GM12892 (cell line): Measurements from ENCODE around the gene BLTP3A.

Source experiments
- DNase-seq: peaks from one replicate; pipeline ENCODE4 v3.0.0; 2011; ENCODE audit not compliant: insufficient read length
- FAIRE-seq: peaks from 2 replicates; lab custom pipeline; 2011; peaks lifted over from hg19 to GRCh38; lab: Jason Lieb, UNC
- POLR2A ChIP-seq: IDR thresholded peaks from 2 replicates; pipeline ENCODE4 v1.6.1; 2011; ENCODE audit warnings: low read depth, low read length, control low read depth
- POLR2AphosphoS5 ChIP-seq: IDR thresholded peaks from 2 replicates; pipeline ENCODE4 v1.6.1; 2011; ENCODE audit warnings: low read depth, low read length, control low read depth
- TAF1 ChIP-seq: IDR thresholded peaks from 2 replicates; pipeline ENCODE4 v1.6.1; 2011; ENCODE audit warnings: low read depth, mild to moderate bottlenecking, control low read depth, low read length, borderline replicate concordance

BLTP3A gene

DNA sequence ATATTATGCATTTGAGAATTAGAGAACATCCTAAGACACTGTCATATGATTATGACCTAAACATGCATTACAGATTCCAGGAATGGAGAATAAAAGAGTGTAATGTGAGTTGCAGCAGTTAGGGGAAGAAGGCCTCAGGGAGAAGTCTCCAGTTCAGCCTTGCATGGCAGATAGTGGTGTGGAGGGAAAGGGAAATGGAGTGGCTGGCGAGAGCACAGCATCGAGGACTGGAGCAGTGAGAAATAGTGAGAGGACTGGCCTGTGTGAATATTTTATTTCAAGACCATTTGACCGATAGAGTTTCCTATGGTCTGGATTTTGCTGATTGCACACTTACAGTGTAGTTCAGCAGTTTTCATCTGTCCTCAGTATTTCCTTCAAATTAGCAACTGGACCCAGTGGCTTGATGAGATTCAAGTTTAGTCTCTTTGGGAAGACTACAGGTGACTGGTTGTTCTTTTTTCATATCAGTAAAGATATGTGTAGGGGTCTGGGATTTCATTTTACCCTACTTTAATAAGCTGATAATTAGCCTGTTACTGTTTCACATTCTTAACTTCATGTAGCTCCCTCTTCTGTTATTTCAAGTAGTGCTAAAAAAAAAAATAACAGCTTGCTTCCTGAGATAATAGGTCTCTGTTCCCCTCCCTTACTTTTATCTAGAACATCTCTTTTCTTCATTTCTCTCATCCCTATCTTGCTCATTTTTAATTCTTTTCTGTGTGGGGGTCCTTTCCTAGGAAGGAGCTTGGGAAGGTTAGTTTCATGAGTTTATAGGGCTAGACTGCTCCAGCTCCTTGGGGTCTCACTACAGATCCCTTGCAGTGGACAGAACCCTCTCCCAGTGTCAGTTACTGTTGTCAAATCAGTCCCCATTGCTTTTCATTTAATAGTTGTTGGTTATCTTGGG lies 27.9 kb downstream of the BLTP3A start:
- FAIRE-seq, result no peak
- DNase-seq, result no peak
- TF ChIP-seq POLR2A (no peak), POLR2AphosphoS5 (no peak), TAF1 (no peak)

DNA sequence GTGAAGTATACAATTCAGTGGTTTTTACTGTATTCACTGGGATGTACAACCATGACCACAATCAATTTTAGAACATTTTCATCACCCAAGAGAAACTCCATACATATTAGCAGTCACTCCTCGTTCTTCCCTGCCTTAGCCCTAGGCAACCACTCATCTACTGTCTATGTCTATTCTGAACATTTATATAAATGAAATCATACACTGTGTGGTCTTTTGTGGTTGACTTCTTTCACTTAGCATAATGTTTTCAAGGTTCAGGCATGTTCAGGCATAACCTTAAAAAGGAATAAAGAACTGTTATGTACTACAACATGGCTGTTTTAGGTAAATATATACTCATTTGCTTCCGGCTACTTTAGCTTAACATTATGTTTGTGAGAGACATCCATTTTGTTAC lies 37.3 kb downstream of the BLTP3A start:
- FAIRE-seq (no peak), DNase-seq (no peak)
- TF ChIP-seq POLR2AphosphoS5, result no peak
- TF ChIP-seq TAF1, result no peak
- no peak for TF ChIP-seq POLR2A

DNA sequence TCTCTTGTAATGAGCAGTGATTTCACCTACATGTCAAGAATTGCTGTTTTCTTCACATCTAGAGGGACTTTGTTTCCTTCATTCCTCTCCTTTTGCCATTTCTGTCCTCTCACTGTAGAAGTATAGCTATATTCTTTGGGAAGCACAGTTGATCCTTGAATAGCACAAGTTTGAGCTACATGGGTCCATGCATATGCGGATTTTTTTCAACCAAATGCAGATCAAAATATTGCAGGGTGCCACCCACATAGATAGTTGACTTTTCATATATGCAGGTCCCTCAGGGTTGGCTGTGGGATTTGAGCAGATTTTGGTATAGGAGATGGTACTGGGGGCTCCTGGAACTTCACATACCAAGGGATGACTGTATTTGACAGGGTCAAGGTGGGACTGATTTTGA lies 41.1 kb downstream of the BLTP3A start:
- FAIRE-seq, result no peak
- TF ChIP-seq POLR2A, result no peak
- TF ChIP-seq TAF1, result no peak
- no peak for TF ChIP-seq POLR2AphosphoS5
- no peak for DNase-seq

GRCh38 chr6:34834789-34835518 lies 43.1 kb downstream of the BLTP3A start:
- FAIRE-seq, result no peak
- no peak for TF ChIP-seq POLR2AphosphoS5
- no peak for DNase-seq

DNA sequence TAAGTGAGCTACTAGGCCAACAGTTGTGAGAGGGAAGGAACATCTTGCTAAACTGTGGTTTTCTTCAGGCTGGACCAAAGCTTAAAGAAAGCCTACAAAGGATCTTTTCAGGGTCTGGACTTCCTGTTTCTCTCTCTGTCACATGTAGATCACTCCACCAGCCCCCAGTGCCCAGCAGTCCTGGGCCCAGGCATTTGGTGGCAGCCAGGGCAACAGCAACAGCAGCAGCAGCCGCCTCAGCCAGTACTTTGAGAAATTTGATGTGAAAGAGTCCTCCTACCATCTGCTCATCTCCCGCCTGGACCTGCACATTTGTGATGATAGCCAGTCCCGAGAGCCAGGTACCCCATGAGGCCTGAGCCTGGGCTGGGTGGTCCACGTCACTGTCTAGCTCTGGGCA lies 44.1 kb downstream of the BLTP3A start:
- no peak for FAIRE-seq
- DNase-seq, result no peak
- TF ChIP-seq TAF1 (no peak), POLR2A (no peak), POLR2AphosphoS5 (no peak)

DNA sequence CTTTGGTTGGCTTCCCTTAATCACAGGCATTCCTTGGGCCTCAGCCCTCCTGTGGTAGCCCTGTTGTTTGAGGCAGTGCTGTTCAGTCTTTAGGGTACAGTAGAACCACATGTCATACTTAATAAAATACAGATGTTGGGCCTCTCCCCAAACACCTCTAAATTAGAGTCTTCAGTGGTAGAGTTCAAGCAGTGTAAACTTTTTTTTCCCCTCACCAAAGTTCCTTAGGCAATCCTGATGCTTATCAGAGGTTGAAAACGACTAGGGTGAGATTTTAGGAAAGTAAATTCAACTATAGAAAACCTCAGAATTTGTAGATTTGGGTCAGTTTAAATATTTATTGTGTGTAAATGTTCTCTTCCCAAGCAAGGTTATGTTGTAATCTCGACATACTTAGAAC lies 44.6 kb downstream of the BLTP3A start:
- DNase-seq (no peak), FAIRE-seq (no peak)
- no peak for TF ChIP-seq POLR2AphosphoS5
- TF ChIP-seq TAF1, result no peak
- TF ChIP-seq POLR2A, result no peak

DNA sequence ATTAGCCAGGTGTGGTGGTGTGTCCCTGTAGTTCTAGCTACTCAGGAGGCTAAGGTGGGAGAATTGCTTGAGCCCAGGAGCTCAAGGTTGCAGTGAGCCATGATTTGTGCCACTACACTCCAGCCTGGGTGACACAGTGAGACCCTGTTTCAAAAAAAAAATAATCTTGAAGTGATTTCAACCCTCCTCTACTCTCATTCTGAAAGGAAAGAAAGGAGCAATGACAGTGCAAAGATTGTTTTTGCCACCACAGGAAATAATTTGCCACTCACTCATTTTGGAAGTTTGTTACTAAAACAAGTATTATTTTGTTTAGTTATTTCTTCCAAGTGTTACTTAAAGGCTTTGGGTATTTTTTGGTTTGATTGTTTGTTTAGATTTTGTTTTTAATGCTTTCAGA lies 45.6 kb downstream of the BLTP3A start:
- FAIRE-seq (no peak), DNase-seq (no peak)
- no peak for TF ChIP-seq TAF1
- no peak for TF ChIP-seq POLR2A
- no peak for TF ChIP-seq POLR2AphosphoS5

DNA sequence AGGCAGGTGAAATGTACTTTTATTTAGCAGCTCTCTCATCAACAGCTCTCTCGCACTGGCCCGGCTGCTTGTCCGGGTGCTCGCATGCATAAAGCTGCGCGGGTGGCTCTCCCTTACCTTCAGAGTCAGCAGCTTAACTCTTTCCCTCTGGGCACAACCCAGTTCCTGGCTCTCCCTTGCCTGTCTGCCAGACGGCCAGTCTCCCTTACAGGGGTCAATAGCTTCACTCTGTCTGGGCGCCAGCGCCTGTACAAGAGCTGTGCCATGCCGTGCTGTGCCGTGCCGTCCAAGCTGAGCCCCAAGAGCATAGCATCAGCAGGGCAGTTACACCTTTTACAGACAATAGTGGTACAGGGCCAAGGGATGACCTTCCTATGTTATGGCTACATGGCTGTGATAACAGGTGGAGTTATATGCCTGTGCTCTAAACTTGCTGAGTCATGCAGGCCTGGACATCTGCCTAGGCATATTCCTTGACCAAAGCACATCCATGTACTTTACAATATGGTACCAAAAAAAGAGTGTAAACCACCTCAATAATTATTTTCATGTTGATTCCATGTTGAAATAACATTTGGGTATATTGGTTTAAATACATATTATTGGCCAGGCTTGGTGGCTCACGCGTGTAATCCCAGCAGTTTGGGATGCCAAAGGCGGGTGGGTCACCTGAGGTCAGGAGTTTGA lies 47.9 kb downstream of the BLTP3A start:
- no peak for TF ChIP-seq POLR2A
- no peak for TF ChIP-seq POLR2AphosphoS5
- no peak for TF ChIP-seq TAF1
- no peak for FAIRE-seq
- DNase-seq, result no peak
